GM23338 (cell line): ENCODE measurements around the gene MFAP4. TPM values are rescaled to one million over a fixed set of nuclear protein-coding genes. Genes with fewer than 3 reads are reported as not detected.

ENCODE experiments used
- ATAC-seq: fragments of 200-7000 bp; cut with Tn5 transposase; 3 replicates; pipeline ENCODE4 v1.9.1; 2020
- DNase-seq: peaks from one replicate; pipeline ENCODE4 v3.0.0-alpha.2; 2015; ENCODE audit warnings: low spot score
- H2AFZ ChIP-seq: fragments of 200-600 bp; sonication (generic); 2 replicates; pipeline ENCODE4 v1.8.0; 2016; ENCODE audit warnings: antibody characterized with exemption, mild to moderate bottlenecking, moderate library complexity
- H3F3A ChIP-seq: fragments of 200-600 bp; sonication (generic); replicated peaks from 2 replicates; pipeline ENCODE4 v1.8.0; 2017; ENCODE audit warnings: antibody characterized with exemption, mixed run types, low read depth
- H3K27ac ChIP-seq: fragments of 200-600 bp; sonication (generic); 2 replicates; pipeline ENCODE4 v1.6.1; 2016; ENCODE audit warnings: low read depth
- H3K27me3 ChIP-seq: fragments of 200-600 bp; sonication (generic); 2 replicates; pipeline ENCODE4 v1.8.0; 2016; ENCODE audit warnings: mild to moderate bottlenecking, mixed run types, moderate library complexity; ENCODE audit not compliant: insufficient read depth
- H3K36me3 ChIP-seq: fragments of 200-600 bp; sonication (generic); 2 replicates; pipeline ENCODE4 v1.8.0; 2016; ENCODE audit warnings: mild to moderate bottlenecking; ENCODE audit not compliant: insufficient read depth
- H3K4me1 ChIP-seq: fragments of 200-600 bp; sonication (generic); 2 replicates; pipeline ENCODE4 v1.8.0; 2016; ENCODE audit warnings: mild to moderate bottlenecking, moderate library complexity; ENCODE audit not compliant: insufficient read depth
- H3K4me2 ChIP-seq: fragments of 200-600 bp; sonication (generic); 2 replicates; pipeline ENCODE4 v1.7.1; 2017; ENCODE audit warnings: mixed run types
- H3K4me3 ChIP-seq: fragments of 200-600 bp; sonication (generic); 2 replicates; pipeline ENCODE4 v1.6.1; 2016; ENCODE audit warnings: mixed run types
- H3K79me2 ChIP-seq: fragments of 200-600 bp; sonication (generic); replicated peaks from 2 replicates; pipeline ENCODE4 v1.8.0; 2017; ENCODE audit warnings: mild to moderate bottlenecking; ENCODE audit not compliant: insufficient read depth
- H3K9me2 ChIP-seq: fragments of 200-600 bp; sonication (generic); 2 replicates; pipeline ENCODE4 v1.8.0; 2017; ENCODE audit not compliant: insufficient read depth
- H4K20me1 ChIP-seq: fragments of 200-600 bp; sonication (generic); replicated peaks from 2 replicates; pipeline ENCODE4 v1.8.0; 2017; ENCODE audit warnings: mild to moderate bottlenecking; ENCODE audit not compliant: insufficient read depth
- H3K27ac Mint-ChIP-seq: 2 replicates; pipeline ENCODE4 v1.8.0; 2020; ENCODE audit warnings: inconsistent platforms, mild to moderate bottlenecking, moderate library complexity, mixed read lengths
- H3K27me3 Mint-ChIP-seq: 3 replicates; pipeline ENCODE4 v1.8.0; 2022; ENCODE audit warnings: low read depth, mild to moderate bottlenecking, moderate library complexity, mixed read lengths, inconsistent platforms; ENCODE audit not compliant: insufficient read depth, poor library complexity
- H3K36me3 Mint-ChIP-seq: 3 replicates; pipeline ENCODE4 v1.8.0; 2021; ENCODE audit warnings: low read depth, mild to moderate bottlenecking, inconsistent platforms, moderate library complexity, mixed read lengths
- H3K4me1 Mint-ChIP-seq: 3 replicates; pipeline ENCODE4 v1.8.0; 2020; ENCODE audit warnings: mild to moderate bottlenecking, inconsistent platforms, mixed read lengths
- H3K4me3 Mint-ChIP-seq: 3 replicates; pipeline ENCODE4 v1.8.0; 2021; ENCODE audit warnings: moderate library complexity, mild to moderate bottlenecking, inconsistent platforms, mixed read lengths
- H3K9me3 Mint-ChIP-seq: 3 replicates; pipeline ENCODE4 v1.8.0; 2020; ENCODE audit warnings: moderate library complexity, mild to moderate bottlenecking, inconsistent platforms, mixed read lengths
- EZH2phosphoT487 ChIP-seq: fragments of 200-600 bp; sonication (generic); IDR thresholded peaks from one replicate; pipeline ENCODE4 v1.8.1; 2018; ENCODE audit warnings: antibody characterized with exemption; ENCODE audit not compliant: unreplicated experiment
- polyA plus RNA-seq: library from polyadenylated mRNA; unstranded; fragments of >200 nt; fragmentation: Nextera tagmentation; extraction: Ambion mirVana; gene quantifications from 2 replicates; pipeline ENCODE4 v1.2.1, GENCODE V29; 2016
- total RNA-seq: library from RNA; depleted of rRNA; stranded (reverse); fragments of >200 nt; shearing (Covaris generic); gene quantifications from 2 replicates; pipeline ENCODE4 v1.2.3, GENCODE V29; 2014
- TF ChIP-seq, protein P1 (sequence below): IDR thresholded peaks from one replicate; pipeline ENCODE4 v1.6.1; 2018; ENCODE audit warnings: antibody characterized with exemption; ENCODE audit not compliant: unreplicated experiment
- TF ChIP-seq, protein P2 (sequence below), 2 experiments: fragments of 200-600 bp in 1 of 2; sonication (generic) in 1 of 2; conservative IDR thresholded peaks; 2 replicates each; pipeline versions ENCODE4 v1.5.1 to v1.6.1; 2016 to 2017; ENCODE audit warnings: antibody characterized with exemption in 2 of 2, low read depth in 2 of 2, mild to moderate bottlenecking in 2 of 2, moderate library complexity in 1 of 2
- TF ChIP-seq, protein P3 (sequence below): fragments of 250-450 bp; sonication (Bioruptor Pico); IDR thresholded peaks from 2 replicates; pipeline ENCODE4 v1.5.0; 2020; ENCODE audit warnings: mild to moderate bottlenecking, moderate library complexity

MFAP4 gene
- total and polyA plus RNA-seq, 2 experiments from 2014 or later: 7.7 to 9.7 TPM

DNA sequence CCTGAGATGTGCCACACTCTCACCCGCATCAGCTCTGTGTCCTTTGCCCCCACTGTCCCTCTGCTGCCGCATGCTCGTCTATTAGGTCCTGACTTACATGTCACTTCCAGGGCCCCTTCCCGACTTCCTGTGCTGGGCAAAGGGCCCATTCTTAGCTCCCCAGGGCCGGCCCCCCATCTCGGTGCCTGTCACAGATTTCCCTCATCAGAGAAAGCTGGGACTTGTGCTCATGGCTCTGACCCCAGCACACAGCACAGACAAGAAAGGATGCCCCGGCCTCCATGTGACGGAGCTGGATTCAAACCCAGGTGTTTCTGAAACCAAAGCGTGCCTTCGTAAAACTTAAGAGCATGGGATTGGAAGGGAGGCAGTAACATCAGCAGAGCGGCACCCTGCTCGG, 14.6 kb downstream of the MFAP4 start (continued):
- TF ChIP-seq, protein P1, sequence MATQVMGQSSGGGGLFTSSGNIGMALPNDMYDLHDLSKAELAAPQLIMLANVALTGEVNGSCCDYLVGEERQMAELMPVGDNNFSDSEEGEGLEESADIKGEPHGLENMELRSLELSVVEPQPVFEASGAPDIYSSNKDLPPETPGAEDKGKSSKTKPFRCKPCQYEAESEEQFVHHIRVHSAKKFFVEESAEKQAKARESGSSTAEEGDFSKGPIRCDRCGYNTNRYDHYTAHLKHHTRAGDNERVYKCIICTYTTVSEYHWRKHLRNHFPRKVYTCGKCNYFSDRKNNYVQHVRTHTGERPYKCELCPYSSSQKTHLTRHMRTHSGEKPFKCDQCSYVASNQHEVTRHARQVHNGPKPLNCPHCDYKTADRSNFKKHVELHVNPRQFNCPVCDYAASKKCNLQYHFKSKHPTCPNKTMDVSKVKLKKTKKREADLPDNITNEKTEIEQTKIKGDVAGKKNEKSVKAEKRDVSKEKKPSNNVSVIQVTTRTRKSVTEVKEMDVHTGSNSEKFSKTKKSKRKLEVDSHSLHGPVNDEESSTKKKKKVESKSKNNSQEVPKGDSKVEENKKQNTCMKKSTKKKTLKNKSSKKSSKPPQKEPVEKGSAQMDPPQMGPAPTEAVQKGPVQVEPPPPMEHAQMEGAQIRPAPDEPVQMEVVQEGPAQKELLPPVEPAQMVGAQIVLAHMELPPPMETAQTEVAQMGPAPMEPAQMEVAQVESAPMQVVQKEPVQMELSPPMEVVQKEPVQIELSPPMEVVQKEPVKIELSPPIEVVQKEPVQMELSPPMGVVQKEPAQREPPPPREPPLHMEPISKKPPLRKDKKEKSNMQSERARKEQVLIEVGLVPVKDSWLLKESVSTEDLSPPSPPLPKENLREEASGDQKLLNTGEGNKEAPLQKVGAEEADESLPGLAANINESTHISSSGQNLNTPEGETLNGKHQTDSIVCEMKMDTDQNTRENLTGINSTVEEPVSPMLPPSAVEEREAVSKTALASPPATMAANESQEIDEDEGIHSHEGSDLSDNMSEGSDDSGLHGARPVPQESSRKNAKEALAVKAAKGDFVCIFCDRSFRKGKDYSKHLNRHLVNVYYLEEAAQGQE: no peak
- TF ChIP-seq, protein P2, sequence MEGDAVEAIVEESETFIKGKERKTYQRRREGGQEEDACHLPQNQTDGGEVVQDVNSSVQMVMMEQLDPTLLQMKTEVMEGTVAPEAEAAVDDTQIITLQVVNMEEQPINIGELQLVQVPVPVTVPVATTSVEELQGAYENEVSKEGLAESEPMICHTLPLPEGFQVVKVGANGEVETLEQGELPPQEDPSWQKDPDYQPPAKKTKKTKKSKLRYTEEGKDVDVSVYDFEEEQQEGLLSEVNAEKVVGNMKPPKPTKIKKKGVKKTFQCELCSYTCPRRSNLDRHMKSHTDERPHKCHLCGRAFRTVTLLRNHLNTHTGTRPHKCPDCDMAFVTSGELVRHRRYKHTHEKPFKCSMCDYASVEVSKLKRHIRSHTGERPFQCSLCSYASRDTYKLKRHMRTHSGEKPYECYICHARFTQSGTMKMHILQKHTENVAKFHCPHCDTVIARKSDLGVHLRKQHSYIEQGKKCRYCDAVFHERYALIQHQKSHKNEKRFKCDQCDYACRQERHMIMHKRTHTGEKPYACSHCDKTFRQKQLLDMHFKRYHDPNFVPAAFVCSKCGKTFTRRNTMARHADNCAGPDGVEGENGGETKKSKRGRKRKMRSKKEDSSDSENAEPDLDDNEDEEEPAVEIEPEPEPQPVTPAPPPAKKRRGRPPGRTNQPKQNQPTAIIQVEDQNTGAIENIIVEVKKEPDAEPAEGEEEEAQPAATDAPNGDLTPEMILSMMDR (conservative IDR thresholded peaks at IDR 0.05; ENCODE audit: low read depth in 2 of 2): no peak

DNA sequence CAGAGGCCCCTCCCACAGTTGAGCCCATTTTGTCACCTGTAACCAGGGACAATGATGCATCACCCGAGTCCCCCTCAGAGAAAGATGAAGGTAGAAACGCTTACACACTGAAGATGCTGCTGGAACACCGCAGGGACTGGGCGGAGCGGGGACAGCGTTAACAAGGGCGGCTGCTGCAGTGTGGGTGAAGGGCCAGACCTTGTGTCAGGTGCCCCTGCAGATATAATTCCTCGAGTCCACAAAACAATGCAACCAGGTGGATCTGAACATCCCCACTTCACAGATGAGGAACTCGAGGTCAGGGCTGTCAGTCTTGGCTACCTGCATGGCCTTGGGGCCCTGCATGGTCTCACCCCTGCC, 15.0 kb downstream of the MFAP4 start:
- 0 out of 2 replicates have a peak, but pooled peaks cover 7% of the 10 kb centered on the region for H3K79me2 ChIP-seq
- no peaks in the 10 kb centered on the region for H3K27me3 ChIP-seq
- H3K36me3 Mint-ChIP-seq: no peaks in the 10 kb centered on the region; the same call in 2 of the 3 replicates
- no peak overlapping the region for H2AFZ ChIP-seq
- H3K27me3 Mint-ChIP-seq: peaks cover 5% of the 10 kb centered on the region
- H3K27ac ChIP-seq: no peak overlapping the region
- H3K4me2 ChIP-seq: no peak overlapping the region
- no peak overlapping the region for H3K4me3 Mint-ChIP-seq
- no peaks in the 10 kb centered on the region for H3K36me3 ChIP-seq
- DNase-seq: no peak
- H3K27ac Mint-ChIP-seq: no peak overlapping the region; the same call in 1 of the 2 replicates
- no peaks in the 10 kb centered on the region for H3K9me2 ChIP-seq
- H3K4me1 ChIP-seq: peaks cover 5% of the 10 kb centered on the region
- H3K9me3 Mint-ChIP-seq: no peaks in the 10 kb centered on the region; the same call in 2 of the 3 replicates
- no peak overlapping the region for H3K4me3 ChIP-seq
- no peak for ATAC-seq
- H3F3A ChIP-seq: no peaks in the 10 kb centered on the region; the same call in 1 of the 2 replicates
- H3K4me1 Mint-ChIP-seq: peaks cover 15% of the 10 kb centered on the region
- H4K20me1 ChIP-seq: no peaks in the 10 kb centered on the region
- TF ChIP-seq, protein P3, sequence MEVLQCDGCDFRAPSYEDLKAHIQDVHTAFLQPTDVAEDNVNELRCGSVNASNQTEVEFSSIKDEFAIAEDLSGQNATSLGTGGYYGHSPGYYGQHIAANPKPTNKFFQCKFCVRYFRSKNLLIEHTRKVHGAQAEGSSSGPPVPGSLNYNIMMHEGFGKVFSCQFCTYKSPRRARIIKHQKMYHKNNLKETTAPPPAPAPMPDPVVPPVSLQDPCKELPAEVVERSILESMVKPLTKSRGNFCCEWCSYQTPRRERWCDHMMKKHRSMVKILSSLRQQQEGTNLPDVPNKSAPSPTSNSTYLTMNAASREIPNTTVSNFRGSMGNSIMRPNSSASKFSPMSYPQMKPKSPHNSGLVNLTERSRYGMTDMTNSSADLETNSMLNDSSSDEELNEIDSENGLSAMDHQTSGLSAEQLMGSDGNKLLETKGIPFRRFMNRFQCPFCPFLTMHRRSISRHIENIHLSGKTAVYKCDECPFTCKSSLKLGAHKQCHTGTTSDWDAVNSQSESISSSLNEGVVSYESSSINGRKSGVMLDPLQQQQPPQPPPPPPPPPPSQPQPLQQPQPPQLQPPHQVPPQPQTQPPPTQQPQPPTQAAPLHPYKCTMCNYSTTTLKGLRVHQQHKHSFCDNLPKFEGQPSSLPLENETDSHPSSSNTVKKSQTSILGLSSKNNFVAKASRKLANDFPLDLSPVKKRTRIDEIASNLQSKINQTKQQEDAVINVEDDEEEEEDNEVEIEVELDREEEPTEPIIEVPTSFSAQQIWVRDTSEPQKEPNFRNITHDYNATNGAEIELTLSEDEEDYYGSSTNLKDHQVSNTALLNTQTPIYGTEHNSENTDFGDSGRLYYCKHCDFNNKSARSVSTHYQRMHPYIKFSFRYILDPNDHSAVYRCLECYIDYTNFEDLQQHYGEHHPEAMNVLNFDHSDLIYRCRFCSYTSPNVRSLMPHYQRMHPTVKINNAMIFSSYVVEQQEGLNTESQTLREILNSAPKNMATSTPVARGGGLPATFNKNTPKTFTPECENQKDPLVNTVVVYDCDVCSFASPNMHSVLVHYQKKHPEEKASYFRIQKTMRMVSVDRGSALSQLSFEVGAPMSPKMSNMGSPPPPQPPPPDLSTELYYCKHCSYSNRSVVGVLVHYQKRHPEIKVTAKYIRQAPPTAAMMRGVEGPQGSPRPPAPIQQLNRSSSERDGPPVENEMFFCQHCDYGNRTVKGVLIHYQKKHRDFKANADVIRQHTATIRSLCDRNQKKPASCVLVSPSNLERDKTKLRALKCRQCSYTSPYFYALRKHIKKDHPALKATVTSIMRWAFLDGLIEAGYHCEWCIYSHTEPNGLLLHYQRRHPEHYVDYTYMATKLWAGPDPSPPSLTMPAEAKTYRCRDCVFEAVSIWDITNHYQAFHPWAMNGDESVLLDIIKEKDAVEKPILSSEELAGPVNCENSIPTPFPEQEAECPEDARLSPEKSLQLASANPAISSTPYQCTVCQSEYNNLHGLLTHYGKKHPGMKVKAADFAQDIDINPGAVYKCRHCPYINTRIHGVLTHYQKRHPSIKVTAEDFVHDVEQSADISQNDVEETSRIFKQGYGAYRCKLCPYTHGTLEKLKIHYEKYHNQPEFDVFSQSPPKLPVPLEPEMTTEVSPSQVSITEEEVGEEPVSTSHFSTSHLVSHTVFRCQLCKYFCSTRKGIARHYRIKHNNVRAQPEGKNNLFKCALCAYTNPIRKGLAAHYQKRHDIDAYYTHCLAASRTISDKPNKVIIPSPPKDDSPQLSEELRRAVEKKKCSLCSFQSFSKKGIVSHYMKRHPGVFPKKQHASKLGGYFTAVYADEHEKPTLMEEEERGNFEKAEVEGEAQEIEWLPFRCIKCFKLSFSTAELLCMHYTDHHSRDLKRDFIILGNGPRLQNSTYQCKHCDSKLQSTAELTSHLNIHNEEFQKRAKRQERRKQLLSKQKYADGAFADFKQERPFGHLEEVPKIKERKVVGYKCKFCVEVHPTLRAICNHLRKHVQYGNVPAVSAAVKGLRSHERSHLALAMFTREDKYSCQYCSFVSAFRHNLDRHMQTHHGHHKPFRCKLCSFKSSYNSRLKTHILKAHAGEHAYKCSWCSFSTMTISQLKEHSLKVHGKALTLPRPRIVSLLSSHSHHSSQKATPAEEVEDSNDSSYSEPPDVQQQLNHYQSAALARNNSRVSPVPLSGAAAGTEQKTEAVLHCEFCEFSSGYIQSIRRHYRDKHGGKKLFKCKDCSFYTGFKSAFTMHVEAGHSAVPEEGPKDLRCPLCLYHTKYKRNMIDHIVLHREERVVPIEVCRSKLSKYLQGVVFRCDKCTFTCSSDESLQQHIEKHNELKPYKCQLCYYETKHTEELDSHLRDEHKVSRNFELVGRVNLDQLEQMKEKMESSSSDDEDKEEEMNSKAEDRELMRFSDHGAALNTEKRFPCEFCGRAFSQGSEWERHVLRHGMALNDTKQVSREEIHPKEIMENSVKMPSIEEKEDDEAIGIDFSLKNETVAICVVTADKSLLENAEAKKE (CRISPR knock-in tag): no peak
- TF ChIP-seq, protein P1: no peak
- no peak for TF ChIP-seq EZH2phosphoT487
- TF ChIP-seq, protein P2 (conservative IDR thresholded peaks at IDR 0.05; ENCODE audit: low read depth in 2 of 2): no peak
